Duodenal mucosa (tissue), 2 donors: ENCODE data around the gene GNAQ.

Experiments used
- H3K27ac ChIP-seq: one replicate; pipeline ENCODE4 v1.7.0; 2013; ENCODE audit warnings: low read depth, low read length
- H3K27me3 ChIP-seq, 2 donors: one replicate each; pipeline ENCODE4 v1.7.0; 2013; ENCODE audit warnings: low read length in 2 of 2, control low read depth in 1 of 2; ENCODE audit not compliant: insufficient read depth in 2 of 2, control insufficient read depth in 1 of 2
- H3K36me3 ChIP-seq, 2 donors: one replicate each; pipeline ENCODE4 v1.7.0; 2013; ENCODE audit warnings: low read length in 2 of 2, control low read depth in 1 of 2; ENCODE audit not compliant: insufficient read depth in 2 of 2, control insufficient read depth in 1 of 2
- H3K4me1 ChIP-seq, 2 donors: one replicate each; pipeline ENCODE4 v1.7.0; 2013; ENCODE audit warnings: low read length in 2 of 2, control low read depth in 1 of 2; ENCODE audit not compliant: insufficient read depth in 2 of 2, control insufficient read depth in 1 of 2
- H3K4me3 ChIP-seq, 2 donors: one replicate each; pipeline ENCODE4 v1.7.0; 2013; ENCODE audit warnings: low read length in 2 of 2, low read depth in 1 of 2
- H3K9ac ChIP-seq, 2 donors: one replicate each; pipeline ENCODE4 v1.7.0; 2013; ENCODE audit warnings: low read length in 2 of 2, low read depth in 1 of 2
- H3K9me3 ChIP-seq, 2 donors: one replicate each; pipeline ENCODE4 v1.7.0; 2013; ENCODE audit warnings: low read length in 2 of 2, control low read depth in 1 of 2; ENCODE audit not compliant: control insufficient read depth in 1 of 2

GNAQ gene

DNA sequence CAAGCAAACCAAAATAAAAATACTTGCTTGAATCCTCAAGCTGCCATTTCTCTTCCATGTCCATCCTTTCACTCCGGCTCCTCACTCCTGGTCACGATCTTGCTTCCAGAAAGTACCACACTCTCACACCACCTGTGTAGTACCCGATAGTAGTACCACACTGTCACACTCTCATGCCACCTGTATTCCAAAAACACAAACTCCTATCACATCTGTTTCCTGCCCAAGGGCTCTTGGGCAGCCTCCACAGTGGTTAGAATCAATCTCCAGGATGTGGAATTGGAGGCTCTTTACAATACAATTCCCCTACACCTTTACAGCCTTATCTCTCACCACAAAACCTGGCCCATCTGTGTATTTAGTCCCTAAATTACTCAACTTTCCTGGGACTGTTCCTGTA is 130.6 kb downstream of the GNAQ start:
- Histone ChIP-seq H3K4me3 (no peak overlapping the region), H3K36me3 (no peaks in the 10 kb centered on the region), H3K4me1 (peaks cover 0 to 9% of the 10 kb centered on the region in 2 donors), H3K9ac (no peak overlapping the region), H3K27ac (no peak overlapping the region), H3K27me3 (no peaks in the 10 kb centered on the region), H3K9me3 (no peaks in the 10 kb centered on the region)

DNA sequence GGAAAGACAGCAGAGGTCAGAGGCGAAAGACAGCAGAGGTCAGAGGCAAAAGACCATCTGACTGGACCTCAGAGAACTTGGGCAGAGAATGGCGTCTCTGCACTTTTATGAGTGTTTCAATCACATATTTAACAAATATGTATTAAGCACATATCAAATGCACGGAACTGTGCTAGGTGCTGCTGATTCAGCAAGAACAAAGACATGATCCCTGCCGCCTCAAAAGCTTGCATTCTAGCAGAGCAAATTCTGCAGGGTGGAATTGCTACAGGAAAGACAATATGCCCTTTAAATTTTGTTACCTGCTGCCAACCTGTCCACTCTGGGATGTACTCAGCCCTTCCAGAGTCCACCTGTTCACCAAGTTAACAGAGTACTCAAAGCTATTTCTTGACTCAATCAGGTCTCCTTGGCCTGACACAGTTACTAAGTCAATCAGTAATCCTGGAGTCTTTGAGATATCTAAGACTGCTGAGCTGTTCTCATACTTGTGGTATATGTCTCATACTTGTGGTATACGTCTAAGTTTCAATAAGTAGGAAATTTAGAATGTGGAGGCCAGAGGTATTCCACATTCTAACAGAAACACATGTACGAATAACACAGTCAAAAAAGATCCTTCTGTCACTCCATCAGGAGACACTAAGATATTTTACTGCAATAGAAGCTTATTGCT is 131.8 kb downstream of the GNAQ start:
- Histone ChIP-seq H3K4me3 (no peak overlapping the region), H3K27ac (no peak overlapping the region), H3K9ac (no peak overlapping the region), H3K4me1 (peaks cover 0 to 9% of the 10 kb centered on the region in 2 donors), H3K9me3 (no peaks in the 10 kb centered on the region), H3K36me3 (peaks cover 0 to 3% of the 10 kb centered on the region in 2 donors), H3K27me3 (no peaks in the 10 kb centered on the region)

DNA sequence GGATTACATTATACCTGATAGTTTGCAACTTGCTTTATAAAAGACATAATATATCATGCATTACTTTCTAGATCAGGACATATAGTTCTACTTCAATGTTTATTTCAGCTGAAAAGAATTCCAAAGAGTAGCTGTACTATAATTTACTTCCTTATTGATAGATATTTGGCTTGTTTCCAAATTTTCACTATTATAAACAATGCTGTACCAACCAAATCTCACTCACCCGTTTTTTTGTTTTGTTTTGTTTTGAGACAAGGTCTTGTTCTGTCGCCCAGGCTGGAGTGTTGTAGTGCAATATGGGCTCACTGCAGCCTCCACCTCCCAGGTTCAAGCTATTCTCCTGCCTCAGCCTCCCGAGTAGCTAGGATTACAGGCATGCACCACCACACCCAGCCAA is 132.7 kb downstream of the GNAQ start:
- H3K9ac ChIP-seq, result no peak overlapping the region
- no peak overlapping the region for H3K4me3 ChIP-seq
- no peaks in the 10 kb centered on the region for H3K27me3 ChIP-seq

DNA sequence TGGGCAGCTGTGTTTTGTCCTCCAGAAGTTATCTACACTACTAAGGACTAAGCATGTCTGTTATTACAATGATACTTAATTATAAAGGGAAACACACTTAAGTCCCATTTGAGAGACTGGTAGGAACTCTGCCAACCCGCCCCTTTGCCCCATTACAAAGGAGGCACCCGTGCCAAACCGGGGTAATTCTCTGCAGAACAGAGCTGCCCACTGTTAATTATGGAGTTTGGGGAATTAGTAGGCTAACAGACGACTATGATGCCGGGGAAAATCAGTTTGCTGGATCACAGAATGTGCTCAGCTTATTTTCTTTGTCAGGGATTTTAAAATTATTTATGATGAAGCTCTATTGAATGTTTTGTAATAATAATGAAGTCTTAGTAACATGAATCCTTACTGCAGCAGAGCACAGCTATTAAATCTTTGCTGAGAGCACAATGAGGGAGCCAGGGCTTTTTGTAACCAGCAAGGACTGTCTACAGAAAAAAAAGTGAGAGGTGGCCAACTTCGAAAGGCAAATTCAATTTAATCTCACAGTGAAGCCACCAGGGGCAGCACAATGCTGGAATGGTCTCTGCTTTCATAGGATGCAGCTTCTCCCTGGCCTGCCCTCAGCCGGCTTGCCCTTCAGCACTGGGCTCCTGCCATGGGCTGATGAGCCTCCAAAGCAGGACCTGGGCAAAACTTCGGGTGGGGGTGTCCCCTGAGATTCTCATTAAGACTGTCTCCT is 134.5 kb downstream of the GNAQ start:
- H3K36me3 ChIP-seq, result peaks cover 0 to 3% of the 10 kb centered on the region in 2 donors
- H3K9ac ChIP-seq, result no peak overlapping the region
- H3K4me3 ChIP-seq, result no peak overlapping the region
- no peak overlapping the region for H3K27ac ChIP-seq
- no peaks in the 10 kb centered on the region for H3K4me1 ChIP-seq
- no peaks in the 10 kb centered on the region for H3K9me3 ChIP-seq
- no peaks in the 10 kb centered on the region for H3K27me3 ChIP-seq

More for the DNA sequence above, 132.7 kb downstream of the GNAQ start:
- H3K36me3 ChIP-seq, result peaks cover 0 to 3% of the 10 kb centered on the region in 2 donors
- H3K4me1 ChIP-seq, result peaks cover 0 to 8% of the 10 kb centered on the region in 2 donors
- H3K9me3 ChIP-seq, result no peaks in the 10 kb centered on the region
- H3K27ac ChIP-seq, result no peak overlapping the region

DNA sequence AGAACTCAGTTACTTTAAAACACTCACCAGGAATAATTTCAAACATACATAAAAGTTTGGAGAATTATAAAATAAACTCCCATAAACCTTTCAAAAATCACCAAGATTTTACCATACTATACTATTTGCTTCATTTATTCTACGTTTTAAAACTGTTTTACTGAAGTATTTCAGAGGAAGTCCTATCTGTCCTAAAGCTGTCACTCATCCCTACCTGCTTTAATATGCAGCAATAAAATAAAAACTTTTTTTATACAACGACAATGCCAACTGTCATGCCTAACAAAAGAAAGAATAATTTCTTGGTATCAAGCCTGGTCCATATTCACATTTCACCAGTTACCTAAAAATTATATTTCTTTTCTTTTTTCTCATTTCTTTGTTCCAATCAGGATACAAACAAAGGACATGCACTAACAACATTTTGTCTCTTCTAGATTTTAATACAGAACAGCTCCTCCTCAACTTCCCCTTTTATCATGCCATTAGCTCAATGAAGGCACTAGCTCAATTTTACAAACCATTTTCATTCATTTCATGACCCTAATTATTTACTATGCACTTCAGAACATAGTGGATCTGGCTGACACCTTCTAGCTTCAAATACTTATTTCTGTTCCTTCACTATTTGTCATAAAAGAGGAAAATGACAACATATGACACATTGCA is 135.2 kb downstream of the GNAQ start:
- no peaks in the 10 kb centered on the region for H3K27me3 ChIP-seq

DNA sequence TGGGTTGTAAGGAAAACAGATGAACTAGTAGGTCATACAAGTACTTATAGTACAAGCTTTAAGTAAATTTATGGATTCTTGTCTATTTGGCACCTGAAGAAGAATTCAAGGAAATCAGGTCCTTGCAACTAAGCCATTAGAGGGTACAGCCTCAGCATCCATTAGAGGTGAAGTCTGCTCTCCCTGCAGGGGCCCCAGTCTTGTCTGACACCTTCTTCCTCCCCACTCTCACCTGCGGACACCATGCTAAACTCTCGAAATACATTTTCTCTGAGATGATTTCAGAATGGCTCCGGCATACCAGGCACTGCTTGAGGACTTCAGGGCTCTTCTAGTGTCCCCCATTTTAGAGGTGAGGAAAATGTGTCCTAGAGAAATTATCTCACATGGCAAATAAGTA is 137.9 kb downstream of the GNAQ start:
- Histone ChIP-seq H3K4me1 (no peaks in the 10 kb centered on the region), H3K36me3 (peaks cover 0 to 3% of the 10 kb centered on the region in 2 donors), H3K27ac (no peak overlapping the region), H3K9me3 (no peaks in the 10 kb centered on the region), H3K9ac (no peak overlapping the region), H3K27me3 (no peaks in the 10 kb centered on the region), H3K4me3 (no peak overlapping the region)

More for the DNA sequence above, 135.2 kb downstream of the GNAQ start:
- Histone ChIP-seq H3K36me3 (peaks cover 0 to 3% of the 10 kb centered on the region in 2 donors), H3K9ac (no peak overlapping the region), H3K27ac (no peak overlapping the region), H3K9me3 (no peaks in the 10 kb centered on the region), H3K4me1 (no peaks in the 10 kb centered on the region), H3K4me3 (no peak overlapping the region)

DNA sequence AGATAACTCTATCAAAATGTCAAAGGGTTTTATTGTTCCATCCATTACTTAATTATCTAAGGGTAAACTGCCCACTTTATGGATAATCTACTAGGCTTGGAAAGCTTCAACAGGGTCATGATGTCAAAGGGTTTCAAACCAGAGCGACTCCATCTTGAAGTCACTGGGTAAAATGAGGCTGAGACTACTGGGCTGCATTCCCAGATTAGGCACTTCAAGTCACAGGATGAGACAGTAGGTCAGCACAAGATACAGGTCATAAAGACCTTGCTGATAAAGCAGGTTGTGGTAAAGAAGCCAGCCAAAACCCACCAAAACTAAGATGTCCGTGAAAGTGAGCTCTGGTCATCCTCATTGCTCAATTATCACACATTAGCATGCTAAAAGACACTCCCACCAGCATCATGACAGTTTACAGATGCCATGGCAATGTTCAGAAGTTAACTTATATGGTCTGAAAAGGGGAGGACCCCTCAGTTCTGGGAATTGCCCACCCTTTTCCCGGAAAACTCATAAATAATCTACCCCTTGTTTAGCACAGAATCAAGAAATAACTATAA is 138.6 kb downstream of the GNAQ start:
- Histone ChIP-seq H3K36me3 (peaks cover 0 to 3% of the 10 kb centered on the region in 2 donors), H3K4me1 (no peaks in the 10 kb centered on the region), H3K4me3 (no peak overlapping the region), H3K9ac (no peak overlapping the region), H3K27ac (no peak overlapping the region), H3K9me3 (no peaks in the 10 kb centered on the region), H3K27me3 (no peaks in the 10 kb centered on the region)

DNA sequence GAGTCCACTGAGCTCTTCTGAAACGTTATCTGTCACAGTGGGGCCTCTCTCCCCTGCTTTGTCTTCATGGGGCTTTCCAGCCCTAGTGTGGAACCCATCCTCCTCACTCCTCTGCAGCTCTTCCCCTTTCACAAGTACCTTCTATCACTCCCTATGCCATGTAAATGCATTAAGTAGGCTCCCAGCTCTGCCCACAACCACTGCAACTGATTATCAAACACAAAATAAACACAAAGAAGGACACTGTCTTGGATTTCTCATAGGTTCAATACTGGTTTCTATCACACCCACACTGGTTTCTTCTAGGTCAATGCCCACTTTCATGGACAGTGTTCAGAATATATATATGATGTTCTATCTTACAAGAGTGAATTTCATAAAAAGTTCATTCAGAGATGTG is 139.4 kb downstream of the GNAQ start:
- Histone ChIP-seq H3K4me3 (no peak overlapping the region), H3K27ac (no peak overlapping the region), H3K27me3 (no peaks in the 10 kb centered on the region)

DNA sequence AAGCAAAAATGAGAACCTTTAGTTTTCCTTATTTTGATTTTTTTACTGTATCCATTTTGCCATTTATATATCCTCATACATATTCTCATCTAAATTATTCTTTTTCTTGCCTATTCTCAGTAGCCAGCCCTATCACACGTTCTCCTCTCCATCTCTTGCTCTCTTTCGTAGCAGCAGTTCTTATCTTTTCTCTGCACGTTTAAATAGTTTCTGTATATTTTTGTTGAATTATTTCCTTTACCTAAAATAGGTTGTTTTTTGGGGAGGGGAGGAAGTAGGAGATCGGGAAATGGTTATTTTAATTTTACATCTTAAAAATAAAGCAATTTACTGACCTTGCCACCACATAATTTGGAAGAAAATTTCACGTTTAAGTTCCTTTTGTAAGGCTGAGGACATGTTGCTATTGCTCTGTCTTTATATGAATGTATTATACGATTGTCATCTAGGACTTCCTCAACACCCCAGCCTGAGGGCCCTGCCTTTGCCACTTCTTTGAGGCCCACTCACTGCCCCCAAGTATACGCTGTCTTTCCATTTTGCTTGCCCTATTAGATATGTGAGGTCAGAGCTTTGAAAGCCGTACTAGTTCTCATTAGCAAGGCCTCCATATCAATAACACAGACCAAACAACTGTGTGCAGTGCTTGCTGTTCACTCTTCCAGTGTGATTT is 140.3 kb downstream of the GNAQ start:
- Histone ChIP-seq H3K9ac (no peak overlapping the region), H3K9me3 (no peaks in the 10 kb centered on the region), H3K4me1 (peaks cover 0 to 3% of the 10 kb centered on the region in 2 donors), H3K27ac (no peak overlapping the region), H3K27me3 (no peaks in the 10 kb centered on the region), H3K4me3 (no peak overlapping the region), H3K36me3 (peaks cover 0 to 3% of the 10 kb centered on the region in 2 donors)

More for the DNA sequence above, 139.4 kb downstream of the GNAQ start:
- Histone ChIP-seq H3K36me3 (peaks cover 0 to 3% of the 10 kb centered on the region in 2 donors), H3K9ac (no peak overlapping the region), H3K9me3 (no peaks in the 10 kb centered on the region), H3K4me1 (peaks cover 0 to 3% of the 10 kb centered on the region in 2 donors)
